Mucosa of stomach (tissue), 1 donor: ENCODE measurements around the gene KLHDC3.
A peak's percentile ranks its signal among the peaks of the same experiment; 100 is the strongest.

Source experiments
- H3K27me3 ChIP-seq: one replicate; pipeline ENCODE4 v1.7.0; 2013; ENCODE audit warnings: mild to moderate bottlenecking, low read length; ENCODE audit not compliant: control insufficient read depth, insufficient read depth
- H3K36me3 ChIP-seq: one replicate; pipeline ENCODE4 v1.7.0; 2013; ENCODE audit warnings: low read length; ENCODE audit not compliant: control insufficient read depth, insufficient read depth
- H3K4me1 ChIP-seq: one replicate; pipeline ENCODE4 v1.7.0; 2013; ENCODE audit warnings: mild to moderate bottlenecking, low read length; ENCODE audit not compliant: control insufficient read depth, insufficient read depth
- H3K4me3 ChIP-seq: one replicate; pipeline ENCODE4 v1.7.0; 2013; ENCODE audit warnings: low read length
- H3K9ac ChIP-seq: one replicate; pipeline ENCODE4 v1.7.0; 2013; ENCODE audit warnings: mild to moderate bottlenecking, low read length, moderate library complexity
- H3K9me3 ChIP-seq: one replicate; pipeline ENCODE4 v1.7.0; 2013; ENCODE audit warnings: mild to moderate bottlenecking, low read length, moderate library complexity; ENCODE audit not compliant: control insufficient read depth
- donor health status: Pancreatic carcinoma.

Gene KLHDC3

GRCh38 chr6:42978487-42978838, 35.6 kb upstream of the KLHDC3 start:
- Histone ChIP-seq H3K9ac (peak overlapping the region; percentile 91), H3K27me3 (no peaks in the 10 kb centered on the region), H3K9me3 (no peaks in the 10 kb centered on the region), H3K4me3 (peak overlapping the region; percentile 95), H3K36me3 (no peaks in the 10 kb centered on the region), H3K4me1 (peaks cover 27% of the 10 kb centered on the region)

- H3K4me1 ChIP-seq = peaks cover 32% of the 10 kb centered on the region
- H3K4me3 ChIP-seq = peak within 1 kb of the TSS; percentile 95
Measured at GRCh38 chr6:42978839-42979522, 35.1 kb upstream of the KLHDC3 start, which contains the start of gene PEX6. PEX6 (minus strand) TSS chr6:42979181; CDS start chr6:42979150, 31 bp downstream.

GRCh38 chr6:42979523-42980177, 34.4 kb upstream of the KLHDC3 start:
- H3K9ac ChIP-seq = peak overlapping the region; percentile 91
- H3K9me3 ChIP-seq = no peaks in the 10 kb centered on the region
- no peaks in the 10 kb centered on the region for H3K36me3 ChIP-seq
- H3K27me3 ChIP-seq = no peaks in the 10 kb centered on the region
- H3K4me3 ChIP-seq = peak overlapping the region; percentile 95
- H3K4me1 ChIP-seq = peaks cover 32% of the 10 kb centered on the region

More at GRCh38 chr6:42978839-42979522, 35.1 kb upstream of the KLHDC3 start, which contains the start of gene PEX6:
- H3K27me3 ChIP-seq = no peaks in the 10 kb centered on the region
- no peaks in the 10 kb centered on the region for H3K9me3 ChIP-seq
- no peaks in the 10 kb centered on the region for H3K36me3 ChIP-seq
- H3K9ac ChIP-seq = peak within 1 kb of the TSS; percentile 91

- H3K36me3 ChIP-seq = no peaks in the 10 kb centered on the region
- H3K4me1 ChIP-seq = peaks cover 42% of the 10 kb centered on the region
- no peak overlapping the region for H3K9ac ChIP-seq
- no peaks in the 10 kb centered on the region for H3K9me3 ChIP-seq
- H3K27me3 ChIP-seq = no peaks in the 10 kb centered on the region
- H3K4me3 ChIP-seq = no peak overlapping the region
Measured at GRCh38 chr6:42981836-42982235, 32.2 kb upstream of the KLHDC3 start.

DNA sequence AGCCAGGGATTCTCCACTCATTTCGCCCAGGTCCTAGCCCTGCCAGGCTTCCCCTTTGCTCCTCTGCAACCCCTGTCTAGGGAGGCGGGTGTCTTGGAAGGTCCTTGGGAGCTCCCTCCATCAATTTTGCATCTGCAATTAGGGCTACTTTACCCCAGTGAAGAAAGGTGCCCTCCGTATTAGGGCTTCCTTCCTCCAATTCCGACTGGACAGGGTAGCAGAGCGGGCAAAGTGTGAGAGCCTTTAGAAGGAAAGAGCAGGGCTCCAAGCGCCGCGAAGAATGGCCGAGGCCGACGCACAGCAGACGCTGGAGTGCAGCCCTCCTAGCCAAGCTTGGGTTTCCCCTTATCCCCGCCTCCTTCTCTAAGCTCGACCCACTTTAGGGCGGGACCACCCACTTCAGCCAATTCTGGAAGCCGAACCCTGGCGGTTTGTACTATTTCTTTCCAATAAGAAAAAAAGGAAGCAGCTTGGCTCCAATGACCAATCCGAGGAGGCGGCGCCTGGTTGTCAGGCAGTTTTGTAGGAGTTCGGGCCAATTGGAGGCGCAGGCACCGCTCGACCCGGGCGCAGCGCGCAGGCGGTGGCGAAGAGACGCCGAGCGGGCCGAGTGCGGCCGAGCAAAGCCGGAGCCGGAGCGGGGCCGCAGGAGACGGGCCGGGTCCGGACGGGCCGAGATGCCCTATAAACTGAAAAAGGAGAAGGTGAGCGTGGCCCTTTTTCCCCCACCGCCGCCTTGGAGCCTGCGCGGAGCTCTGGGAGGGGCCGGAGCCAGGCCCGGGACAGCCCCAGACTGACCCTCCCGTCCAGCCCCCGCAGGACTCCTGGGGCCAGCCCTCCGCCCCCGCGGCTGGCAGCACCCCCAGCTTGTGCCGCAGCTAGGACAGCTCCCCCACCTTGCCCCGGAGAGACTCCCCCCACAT, 29.8 kb upstream of the KLHDC3 start, which contains the start of gene PPP2R5D:
Gene PPP2R5D, plus strand, starts transcription at position 570 of the 923 bp plus-strand sequence. Its CDS starts 108 bp downstream, at position 678.
- H3K36me3 ChIP-seq = no peaks in the 10 kb centered on the region
- H3K9me3 ChIP-seq = no peaks in the 10 kb centered on the region
- peak within 1 kb of the TSS; percentile 57 for H3K4me3 ChIP-seq
- peaks cover 26% of the 10 kb centered on the region for H3K4me1 ChIP-seq
- peak within 1 kb of the TSS; percentile 88 for H3K9ac ChIP-seq
- no peaks in the 10 kb centered on the region for H3K27me3 ChIP-seq

DNA sequence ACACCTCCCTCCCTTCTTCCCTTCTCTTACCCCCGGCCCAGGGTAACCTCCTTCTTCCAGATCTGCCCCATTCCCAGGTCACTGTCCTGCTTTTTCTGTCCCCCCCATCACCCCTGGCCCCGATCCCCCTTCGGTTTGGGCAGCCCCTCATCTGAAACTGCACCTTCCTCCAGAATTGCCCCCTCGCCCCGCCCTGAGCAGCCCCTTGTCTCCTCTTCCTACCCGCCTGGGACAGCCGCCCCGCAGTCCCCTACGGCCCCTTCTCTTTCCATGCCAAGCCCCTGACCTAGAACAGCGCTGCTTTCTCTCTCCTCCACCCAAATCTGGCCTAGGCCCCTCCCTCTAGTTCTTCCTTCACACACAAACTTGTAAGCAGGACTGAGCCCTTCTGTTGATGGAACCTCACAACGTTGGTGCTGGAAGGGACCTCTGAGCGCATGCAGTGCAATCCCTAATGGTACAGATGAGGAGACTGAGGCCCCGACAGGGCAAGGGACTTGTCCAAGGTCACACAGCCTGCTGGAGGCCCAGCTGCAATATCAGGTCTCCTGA, 29.0 kb upstream of the KLHDC3 start:
- Histone ChIP-seq H3K4me1 (peaks cover 19% of the 10 kb centered on the region), H3K27me3 (no peaks in the 10 kb centered on the region), H3K9me3 (no peaks in the 10 kb centered on the region), H3K4me3 (peak overlapping the region; percentile 57), H3K36me3 (peaks cover 4% of the 10 kb centered on the region), H3K9ac (peak overlapping the region; percentile 88)

DNA sequence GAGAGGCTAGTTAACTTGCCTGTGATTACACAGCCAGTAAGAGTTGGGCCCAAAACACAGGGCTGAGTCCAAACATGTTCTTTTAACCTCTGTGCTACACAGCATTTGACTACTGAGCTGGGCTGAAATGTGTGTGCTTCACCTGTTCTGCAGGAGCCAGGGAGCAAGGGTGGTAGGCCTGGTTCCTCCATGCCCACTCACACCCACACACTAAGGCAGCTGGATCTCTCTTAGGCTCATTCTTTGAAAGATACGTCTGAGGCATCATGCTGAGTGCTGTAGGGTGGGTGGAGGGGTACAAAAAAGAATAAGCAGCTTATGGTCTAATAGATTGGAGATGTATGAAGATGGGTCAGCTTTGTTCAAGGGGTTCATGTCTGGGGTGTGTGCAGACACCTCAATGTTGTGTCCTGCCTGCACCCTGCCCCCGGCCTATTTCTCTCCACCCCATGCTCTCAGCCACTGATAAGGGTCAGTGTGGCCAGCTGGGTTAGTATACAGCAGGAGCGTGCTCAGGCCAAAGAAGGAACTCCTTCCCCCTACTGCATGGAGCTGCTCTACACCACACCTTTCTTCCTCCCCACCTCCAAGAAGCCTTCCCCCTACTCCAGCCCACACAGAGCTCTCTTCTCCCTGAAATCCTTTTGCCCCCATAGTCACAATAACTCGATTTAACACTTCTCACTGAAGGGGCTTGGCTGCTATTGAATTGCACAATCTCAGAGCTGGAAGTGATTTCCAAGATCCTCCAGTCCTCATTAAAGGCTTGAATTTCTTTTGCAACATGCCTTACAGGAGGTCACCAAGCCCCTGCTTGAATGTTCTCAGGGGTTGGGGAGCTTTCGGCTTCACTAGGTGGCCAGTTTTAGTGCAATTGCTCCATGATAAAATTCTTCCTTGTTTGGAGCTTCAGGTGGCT, 26.3 kb upstream of the KLHDC3 start:
- H3K36me3 ChIP-seq = peaks cover 4% of the 10 kb centered on the region
- H3K9ac ChIP-seq = no peak overlapping the region

DNA sequence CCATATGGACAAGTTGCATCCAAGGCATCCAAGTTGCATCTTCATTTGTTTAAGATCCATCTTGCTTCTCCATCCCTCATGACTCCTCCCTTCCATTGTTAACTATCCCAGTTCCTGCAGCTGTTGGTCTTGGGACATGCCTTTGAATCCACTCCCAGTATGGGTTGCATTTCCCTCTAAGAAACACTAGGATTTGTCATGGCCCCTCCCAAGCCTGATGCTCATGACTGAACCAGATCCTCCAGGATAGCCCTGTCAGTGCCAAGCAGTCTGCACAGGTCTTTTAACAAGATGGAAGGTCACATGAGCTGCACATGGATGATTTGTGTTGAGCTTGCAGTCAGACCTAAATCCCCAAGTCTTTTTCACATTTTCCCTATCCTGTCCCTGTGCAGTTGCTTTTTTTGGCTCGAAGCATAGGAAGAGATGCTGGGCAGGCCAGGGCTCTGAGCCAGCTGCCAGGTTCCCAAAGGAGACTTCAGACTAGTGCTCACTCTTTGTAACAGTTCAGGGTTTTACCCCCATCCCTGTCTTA, 25.5 kb upstream of the KLHDC3 start:
- peaks cover 15% of the 10 kb centered on the region for H3K4me1 ChIP-seq
- no peak overlapping the region for H3K9ac ChIP-seq
- H3K36me3 ChIP-seq = peaks cover 4% of the 10 kb centered on the region

More for the DNA sequence above, 26.3 kb upstream of the KLHDC3 start:
- H3K9me3 ChIP-seq = no peaks in the 10 kb centered on the region
- no peaks in the 10 kb centered on the region for H3K27me3 ChIP-seq
- no peak overlapping the region for H3K4me3 ChIP-seq
- peaks cover 17% of the 10 kb centered on the region for H3K4me1 ChIP-seq

DNA sequence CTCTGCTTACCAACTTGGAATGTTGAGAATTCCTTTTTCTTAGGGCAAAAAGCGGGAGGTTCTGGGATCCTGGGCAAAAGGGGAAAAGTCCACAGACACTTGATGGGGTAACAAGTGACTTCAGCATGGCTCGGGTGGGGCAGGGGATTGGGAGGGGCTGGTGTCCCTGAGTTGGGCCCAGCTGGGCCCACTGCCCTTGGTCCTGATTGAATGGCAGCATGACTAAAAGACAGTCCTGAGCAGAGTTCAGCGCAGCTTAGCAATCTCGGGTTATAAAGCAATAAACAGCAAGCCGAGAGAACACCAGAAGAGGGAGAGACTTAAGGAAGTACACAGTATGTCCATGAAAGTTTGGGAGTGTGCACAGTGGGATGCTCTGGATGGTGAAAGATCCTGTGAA, 24.1 kb upstream of the KLHDC3 start:
- Histone ChIP-seq H3K4me3 (no peak overlapping the region), H3K27me3 (no peaks in the 10 kb centered on the region), H3K9ac (no peak overlapping the region), H3K9me3 (no peaks in the 10 kb centered on the region), H3K4me1 (peaks cover 11% of the 10 kb centered on the region), H3K36me3 (peaks cover 4% of the 10 kb centered on the region)

More for the DNA sequence above, 25.5 kb upstream of the KLHDC3 start:
- H3K27me3 ChIP-seq = no peaks in the 10 kb centered on the region
- no peaks in the 10 kb centered on the region for H3K9me3 ChIP-seq
- H3K4me3 ChIP-seq = no peak overlapping the region

DNA sequence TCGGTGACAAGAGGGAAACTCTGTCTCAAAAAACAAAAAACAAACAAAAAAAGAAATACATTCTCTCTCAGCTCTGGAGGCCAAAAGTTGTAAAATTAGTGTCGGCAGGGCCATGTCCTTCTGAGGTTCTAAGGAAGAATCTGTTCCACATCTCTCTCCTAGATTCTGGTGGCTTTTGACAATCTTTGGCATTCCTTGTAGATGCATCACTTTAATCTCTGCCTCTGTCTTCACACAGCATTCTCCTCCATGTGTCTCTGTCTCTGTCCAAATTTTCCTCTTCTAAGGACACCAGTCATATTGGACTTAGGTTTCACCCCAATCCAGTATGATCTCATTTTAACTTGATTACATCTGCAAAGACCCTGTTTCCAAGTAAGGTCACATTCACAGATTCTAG, 20.6 kb upstream of the KLHDC3 start:
- Histone ChIP-seq H3K9ac (no peak overlapping the region), H3K36me3 (peaks cover 4% of the 10 kb centered on the region), H3K4me1 (no peaks in the 10 kb centered on the region), H3K27me3 (no peaks in the 10 kb centered on the region), H3K4me3 (no peak overlapping the region), H3K9me3 (no peaks in the 10 kb centered on the region)
